ENCODE results near the gene RIPOR2.

DNA sequence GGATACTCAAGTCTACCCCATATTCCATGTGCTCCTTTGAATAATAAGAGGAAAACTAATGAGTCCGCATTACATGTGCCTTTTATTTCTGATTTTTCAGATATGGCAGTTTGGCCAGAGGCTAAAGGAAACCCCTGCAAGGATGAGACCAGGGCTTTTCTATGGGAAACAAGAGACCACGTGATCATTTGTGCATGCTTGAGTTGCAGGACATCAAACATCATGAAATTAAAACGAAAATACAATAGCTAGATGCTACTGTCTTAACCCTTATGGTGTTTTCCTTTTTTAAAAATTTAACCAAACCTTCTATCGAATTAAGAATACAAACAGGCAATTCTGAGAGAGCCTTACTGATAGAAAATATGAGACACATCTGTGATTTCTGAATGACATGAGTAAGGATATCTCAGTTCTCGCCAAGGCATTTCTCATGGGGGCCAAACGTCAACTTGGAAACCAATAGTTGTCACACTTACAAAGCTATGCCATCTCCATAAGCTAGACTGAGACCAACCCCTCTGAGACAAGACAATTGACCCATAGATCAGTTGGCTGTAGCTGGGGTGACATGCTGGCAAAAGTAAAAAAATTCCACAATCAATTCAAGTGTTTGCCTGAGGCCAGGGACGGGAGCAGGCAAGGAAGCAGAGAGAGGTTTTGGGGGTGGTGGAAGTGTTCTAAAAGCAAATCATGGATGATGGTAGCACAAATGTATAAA lies 52.8 kb downstream of the RIPOR2 start:
- TF ChIP-seq, protein P1, sequence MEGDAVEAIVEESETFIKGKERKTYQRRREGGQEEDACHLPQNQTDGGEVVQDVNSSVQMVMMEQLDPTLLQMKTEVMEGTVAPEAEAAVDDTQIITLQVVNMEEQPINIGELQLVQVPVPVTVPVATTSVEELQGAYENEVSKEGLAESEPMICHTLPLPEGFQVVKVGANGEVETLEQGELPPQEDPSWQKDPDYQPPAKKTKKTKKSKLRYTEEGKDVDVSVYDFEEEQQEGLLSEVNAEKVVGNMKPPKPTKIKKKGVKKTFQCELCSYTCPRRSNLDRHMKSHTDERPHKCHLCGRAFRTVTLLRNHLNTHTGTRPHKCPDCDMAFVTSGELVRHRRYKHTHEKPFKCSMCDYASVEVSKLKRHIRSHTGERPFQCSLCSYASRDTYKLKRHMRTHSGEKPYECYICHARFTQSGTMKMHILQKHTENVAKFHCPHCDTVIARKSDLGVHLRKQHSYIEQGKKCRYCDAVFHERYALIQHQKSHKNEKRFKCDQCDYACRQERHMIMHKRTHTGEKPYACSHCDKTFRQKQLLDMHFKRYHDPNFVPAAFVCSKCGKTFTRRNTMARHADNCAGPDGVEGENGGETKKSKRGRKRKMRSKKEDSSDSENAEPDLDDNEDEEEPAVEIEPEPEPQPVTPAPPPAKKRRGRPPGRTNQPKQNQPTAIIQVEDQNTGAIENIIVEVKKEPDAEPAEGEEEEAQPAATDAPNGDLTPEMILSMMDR (IDR thresholded peaks at IDR 0.05): no peak
- TF ChIP-seq EP300 (IDR thresholded peaks at IDR 0.05): no peak
- TF ChIP-seq POLR2A (IDR thresholded peaks at IDR 0.05): no peak

All from tibial nerve (tissue), 4 donors.